HG03025 (cell line): ENCODE measurements around the gene GNAZ.
"Not testable (repeated sequence)": the region's sequence is repeated elsewhere in the genome, so short reads cannot be mapped to it uniquely, and the experiment has no call there.

Source experiments
- ATAC-seq: cut with Tn5 transposase; IDR thresholded peaks from one replicate; pipeline ENCODE4 v1.9.1; 2021; ENCODE audit warnings: mild to moderate bottlenecking, moderate library complexity; ENCODE audit not compliant: unreplicated experiment, low FRiP score

GNAZ gene

DNA sequence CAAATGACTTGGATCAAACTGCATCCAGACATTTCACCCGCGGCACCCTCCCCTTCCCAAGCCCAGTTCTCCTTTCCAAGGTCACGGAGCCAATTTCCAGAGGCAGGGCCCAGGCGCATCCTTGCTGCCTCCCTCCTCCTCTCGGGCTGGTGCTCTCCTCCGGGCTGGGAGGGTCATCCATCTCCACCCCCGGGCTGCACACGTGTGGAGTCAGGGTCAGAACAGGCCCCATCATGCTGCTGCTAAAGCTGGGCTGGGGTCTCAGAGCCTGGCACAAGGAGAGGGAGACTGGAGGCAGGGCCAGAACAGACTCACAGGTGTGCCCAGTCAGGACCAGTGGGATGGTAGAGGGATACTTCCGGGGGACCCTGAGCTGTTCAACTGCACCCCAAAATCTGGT lies 57.5 kb downstream of the GNAZ start:
- ATAC-seq = no peak

GRCh38 chr22:23128269-23129108 lies 58.2 kb downstream of the GNAZ start:
- ATAC-seq = no peak

GRCh38 chr22:23129149-23129548 lies 58.8 kb downstream of the GNAZ start:
- ATAC-seq = no peak

DNA sequence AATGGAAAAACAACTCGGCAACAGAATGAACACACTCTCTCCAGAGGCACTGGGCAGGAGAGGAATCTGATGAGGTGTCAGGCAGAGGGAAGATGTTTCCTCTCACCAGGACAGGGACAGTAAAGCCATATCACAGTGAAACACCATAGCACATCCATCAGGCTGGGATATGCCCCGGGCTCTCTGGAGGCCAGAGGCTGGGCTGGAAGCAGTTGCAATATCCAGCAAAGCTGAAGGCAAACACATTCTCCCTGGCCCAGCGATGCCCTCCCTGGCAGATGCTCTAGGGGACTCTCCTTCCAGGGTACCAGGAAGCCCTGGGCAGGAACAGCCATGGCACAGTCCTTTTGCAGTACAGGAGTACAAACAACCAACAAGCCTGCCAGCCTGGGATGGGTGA lies 60.4 kb downstream of the GNAZ start:
- no peak for ATAC-seq

DNA sequence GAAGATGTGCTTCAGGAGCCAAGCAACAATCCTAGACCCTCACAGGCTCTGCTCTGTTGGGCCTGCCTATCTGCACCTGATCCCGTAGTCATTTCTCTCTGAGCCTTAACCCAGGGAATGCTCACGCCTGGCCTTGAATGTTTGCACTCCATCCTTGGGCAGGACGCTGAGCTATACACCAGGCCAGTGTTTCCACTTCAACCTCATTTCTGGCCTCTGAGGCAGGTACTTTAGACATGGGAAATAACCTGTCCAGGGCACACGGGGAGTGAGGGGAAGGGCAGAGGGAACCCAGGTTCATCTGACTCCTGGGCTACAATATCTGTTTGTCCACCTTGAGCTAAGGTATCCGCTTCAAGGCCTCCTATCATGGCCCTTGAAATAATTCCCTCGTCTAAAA lies 61.6 kb downstream of the GNAZ start:
- ATAC-seq = no peak

- ATAC-seq = no peak
These were observed 62.2 kb downstream of the GNAZ start for GRCh38 chr22:23132376-23133091.

DNA sequence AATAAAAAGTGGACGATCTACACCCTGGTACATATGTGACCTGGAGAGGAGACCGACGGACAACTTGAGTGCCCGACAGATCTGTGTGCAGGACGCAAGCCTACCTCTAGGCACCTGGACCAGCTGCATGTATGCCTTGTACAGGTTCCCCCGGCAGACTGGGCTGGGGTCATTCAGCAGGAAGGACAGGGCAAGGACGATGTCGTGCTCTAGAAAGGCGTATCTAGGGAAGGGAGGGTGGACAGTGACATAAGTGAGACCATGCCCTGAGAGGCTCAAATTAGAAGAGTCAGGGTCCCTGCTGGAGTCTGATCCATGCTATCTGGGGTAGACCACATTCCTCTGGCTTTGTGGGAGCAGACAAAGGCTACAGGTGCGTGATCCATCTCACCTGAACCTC lies 63.6 kb downstream of the GNAZ start:
- no peak for ATAC-seq

- not testable (repeated sequence) for ATAC-seq
These were observed 66.7 kb downstream of the GNAZ start for GRCh38 chr22:23136991-23137390.

GRCh38 chr22:23137468-23137867 lies 67.1 kb downstream of the GNAZ start:
- no peak for ATAC-seq

- ATAC-seq = no peak
These were observed 67.7 kb downstream of the GNAZ start for GRCh38 chr22:23137905-23138561.

GRCh38 chr22:23138584-23139435 lies 68.5 kb downstream of the GNAZ start:
- no peak for ATAC-seq

GRCh38 chr22:23140385-23140784 lies 70.1 kb downstream of the GNAZ start:
- ATAC-seq = no peak

DNA sequence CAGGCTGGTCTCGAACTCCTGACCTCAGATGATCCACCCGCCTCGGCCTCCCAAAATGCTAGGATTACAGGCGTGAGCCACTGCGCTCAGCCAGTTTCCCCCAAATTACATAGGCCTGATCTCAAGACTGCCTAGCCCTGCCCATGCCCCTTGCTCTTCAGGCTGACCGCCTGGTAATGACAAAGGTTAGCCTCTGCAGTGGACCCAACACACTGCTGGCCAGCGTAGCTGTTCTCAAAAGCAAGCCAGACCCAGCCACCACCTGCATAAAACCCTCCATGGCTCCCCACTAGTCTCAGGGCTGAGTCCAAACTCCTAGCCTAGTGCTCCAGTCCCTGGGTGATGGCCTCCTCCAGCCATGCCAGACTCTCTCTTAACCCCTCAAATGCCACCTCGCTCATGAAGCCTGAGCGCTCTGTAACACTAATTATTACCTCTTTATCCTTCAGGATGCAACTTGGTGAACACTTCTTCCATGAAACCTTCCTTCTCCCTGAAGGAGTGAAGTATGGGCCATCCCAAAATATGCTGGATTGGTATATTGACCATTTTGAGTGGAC lies 72.3 kb downstream of the GNAZ start:
- no peak for ATAC-seq

DNA sequence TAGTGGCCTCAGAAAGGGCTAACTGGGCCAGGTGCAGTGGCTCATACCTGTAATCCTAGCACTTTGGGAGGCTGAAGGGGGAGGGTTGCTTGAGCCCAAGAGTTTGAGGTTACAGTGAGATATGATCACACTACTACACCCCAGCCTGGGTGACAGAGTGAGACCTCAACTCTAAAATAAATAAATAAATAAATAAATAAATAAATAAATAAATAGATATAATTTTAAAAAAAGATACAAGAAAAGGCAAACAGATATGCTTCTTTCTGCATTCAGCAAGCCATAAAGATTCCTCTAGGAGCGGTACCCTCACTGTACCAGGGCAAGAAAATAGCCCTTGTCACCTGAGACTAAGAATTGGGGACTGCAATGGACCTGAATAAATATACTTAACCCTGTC lies 72.8 kb downstream of the GNAZ start:
- no peak for ATAC-seq

DNA sequence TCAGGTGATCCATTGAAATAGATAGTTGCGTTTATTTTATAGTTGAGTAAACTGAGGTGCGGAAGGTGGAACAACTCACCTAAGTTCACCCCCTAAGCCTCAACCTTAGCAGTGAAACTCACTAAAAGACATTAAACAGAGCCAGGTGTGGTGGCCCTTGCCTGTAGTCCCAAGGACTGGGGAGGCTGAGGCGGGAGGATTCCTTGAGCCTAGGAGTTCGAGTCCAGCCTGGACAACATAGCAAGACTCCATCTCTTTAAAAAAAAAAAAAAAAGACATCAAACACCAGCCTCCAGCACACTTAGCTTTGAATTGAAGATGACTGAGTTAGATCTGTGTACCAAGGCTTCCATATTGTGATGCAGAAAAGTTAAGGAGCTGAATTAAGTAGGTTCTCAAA lies 74.1 kb downstream of the GNAZ start:
- ATAC-seq = no peak

DNA sequence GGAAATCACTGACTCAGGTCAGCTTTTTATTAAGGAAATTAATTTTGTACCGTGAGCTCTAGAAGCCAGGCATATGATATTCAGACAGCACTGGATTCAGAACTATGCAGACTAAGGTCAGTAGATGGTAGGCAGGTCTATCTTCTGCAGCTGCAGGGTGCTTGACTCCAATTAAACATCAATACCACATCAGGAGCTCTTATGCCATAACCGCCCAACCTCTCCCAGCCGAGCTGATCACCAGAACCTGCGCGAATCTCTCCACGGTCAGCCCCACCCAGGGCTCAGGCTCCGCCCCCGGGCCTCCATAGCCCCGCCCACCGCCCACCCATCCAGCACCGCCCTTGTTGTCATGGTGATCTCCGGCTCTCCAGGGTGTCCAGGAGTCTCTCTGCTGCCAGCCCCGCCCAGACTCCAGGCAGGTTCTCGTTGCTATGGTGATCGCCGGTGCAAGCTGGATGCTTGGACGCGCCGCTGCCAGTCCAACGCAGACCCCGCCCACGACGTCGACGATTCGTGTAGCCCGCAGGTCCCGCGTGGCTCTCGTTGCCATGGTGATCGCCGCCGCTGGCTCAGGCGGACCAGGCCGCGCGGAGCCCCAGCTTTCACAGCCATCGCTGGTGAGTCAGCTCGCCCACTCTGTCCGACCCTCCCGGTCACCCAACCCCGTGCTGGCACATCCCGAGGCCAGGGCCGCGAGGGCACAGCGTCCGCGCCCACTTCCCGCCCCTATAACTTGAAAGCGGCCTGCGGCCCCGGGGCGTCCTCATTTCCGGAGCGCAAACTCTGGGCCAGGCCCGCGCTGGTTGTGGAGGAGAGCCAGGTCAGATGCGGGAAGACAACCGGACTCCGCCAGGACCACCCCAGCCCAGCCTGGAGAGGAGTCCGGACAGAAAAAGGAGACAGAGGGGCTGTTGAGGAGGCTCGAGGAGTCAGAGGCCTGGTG lies 74.9 kb downstream of the GNAZ start, which contains the start of gene RAB36:
Gene RAB36, plus strand, starts transcription at position 546 of the 946 bp plus-strand sequence. CDS start 1,140 bp downstream, outside the sequence.
- ATAC-seq = no peak

DNA sequence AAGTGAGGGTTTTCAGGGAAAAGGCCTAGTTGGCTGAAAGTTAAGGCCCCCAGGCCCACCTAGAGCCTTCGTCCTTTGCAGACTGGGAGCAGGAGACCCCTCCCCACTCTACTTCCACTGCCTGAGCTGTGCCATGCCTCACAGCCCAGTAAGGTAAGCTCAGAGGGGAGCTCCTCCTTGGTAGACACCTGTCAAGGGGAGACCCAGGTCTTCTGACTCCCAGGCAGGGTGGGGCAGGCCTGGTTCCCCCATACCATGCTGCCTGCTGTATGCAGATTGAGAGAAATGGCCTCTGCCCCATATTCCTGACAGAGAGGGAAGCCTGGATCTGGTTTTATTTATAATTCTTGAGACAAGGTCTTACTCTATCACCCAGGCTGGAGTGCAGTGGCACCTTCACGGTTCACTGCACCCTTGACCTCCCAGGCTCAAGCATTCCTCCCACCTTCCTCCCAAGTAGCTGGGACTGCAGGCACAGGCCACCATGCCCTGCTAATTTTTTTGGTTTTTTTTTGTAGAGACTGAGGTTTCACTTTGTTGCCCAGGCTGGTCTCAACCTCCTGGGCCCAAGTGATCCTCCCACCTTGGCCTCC lies 75.7 kb downstream of the GNAZ start:
- no peak for ATAC-seq

GRCh38 chr22:23146478-23147205 lies 76.3 kb downstream of the GNAZ start:
- no peak for ATAC-seq
